GM21825 (cell line): ENCODE data around the gene PSMD1.

Experiments
- ATAC-seq: cut with Tn5 transposase; IDR thresholded peaks from one replicate; pipeline ENCODE4 v1.9.1; 2021; ENCODE audit warnings: mild to moderate bottlenecking, moderate library complexity; ENCODE audit not compliant: unreplicated experiment

PSMD1 gene

GRCh38 chr2:231034291-231034882 is 22.3 kb upstream of the PSMD1 start:
- no peak for ATAC-seq

DNA sequence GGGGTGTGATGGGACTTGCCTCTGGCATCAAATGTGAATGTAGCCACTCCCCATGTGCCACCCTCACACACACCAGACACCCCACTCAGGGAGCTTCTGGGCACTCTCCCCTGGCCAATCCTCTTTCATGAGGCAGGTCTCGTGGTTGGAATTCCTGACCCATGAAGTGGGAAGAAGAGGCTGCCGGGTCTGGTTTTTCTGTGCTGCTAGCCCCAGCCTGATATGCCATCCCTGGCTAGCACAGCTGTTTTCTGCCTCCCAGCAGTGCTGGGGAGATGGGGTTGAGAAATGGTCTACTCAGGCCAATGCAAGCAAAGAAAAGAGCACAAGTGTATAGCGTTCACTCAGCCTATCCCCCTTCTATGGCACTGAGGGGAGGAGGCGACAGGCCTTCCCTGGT is 20.5 kb upstream of the PSMD1 start:
- no peak for ATAC-seq

GRCh38 chr2:231036578-231037106 is 20.0 kb upstream of the PSMD1 start:
- ATAC-seq = no peak

GRCh38 chr2:231037202-231037730 is 19.4 kb upstream of the PSMD1 start, which contains the start of gene C2orf72:
Gene C2orf72 (plus strand): TSS chr2:231037523. CDS start chr2:231037566, 43 bp downstream.
- no peak for ATAC-seq

DNA sequence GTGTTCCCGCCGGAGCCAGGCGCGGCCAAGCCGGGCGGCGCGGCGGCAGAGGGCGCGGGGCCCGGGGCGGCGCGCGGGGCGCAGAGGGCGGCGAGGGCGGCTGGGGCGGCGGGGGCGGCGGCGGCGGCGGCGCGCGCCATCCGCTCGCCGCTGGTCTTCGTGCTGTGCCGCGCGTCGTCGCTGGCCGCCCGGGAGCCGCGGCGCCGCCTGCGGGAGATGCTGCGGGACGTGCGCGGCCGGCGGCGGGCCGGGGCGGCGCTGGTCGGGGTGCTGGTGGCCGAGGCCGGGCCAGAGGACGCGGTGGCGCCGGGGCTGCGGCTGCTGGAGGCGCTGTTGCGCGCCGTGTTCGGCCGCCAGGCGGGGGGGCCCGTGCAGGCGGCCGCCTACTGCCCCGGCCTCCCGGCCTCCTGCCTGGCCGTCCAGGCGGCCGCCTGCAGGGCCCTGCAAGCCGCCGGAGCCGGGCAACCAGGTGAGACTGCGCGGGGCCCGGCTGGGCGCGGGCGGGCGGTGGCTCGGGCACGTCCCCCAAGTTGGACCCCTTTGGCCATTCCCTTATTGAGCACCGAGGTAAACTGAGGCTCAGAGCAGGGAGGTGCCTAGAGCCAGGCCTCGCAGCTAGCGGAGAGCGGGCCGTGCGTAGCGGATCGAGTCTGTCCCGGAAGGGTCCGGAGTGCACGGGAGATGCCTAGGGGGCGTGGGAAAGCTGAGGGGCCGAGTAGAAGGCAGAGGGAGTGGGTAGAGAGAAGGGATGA is 18.8 kb upstream of the PSMD1 start:
- ATAC-seq = no peak

DNA sequence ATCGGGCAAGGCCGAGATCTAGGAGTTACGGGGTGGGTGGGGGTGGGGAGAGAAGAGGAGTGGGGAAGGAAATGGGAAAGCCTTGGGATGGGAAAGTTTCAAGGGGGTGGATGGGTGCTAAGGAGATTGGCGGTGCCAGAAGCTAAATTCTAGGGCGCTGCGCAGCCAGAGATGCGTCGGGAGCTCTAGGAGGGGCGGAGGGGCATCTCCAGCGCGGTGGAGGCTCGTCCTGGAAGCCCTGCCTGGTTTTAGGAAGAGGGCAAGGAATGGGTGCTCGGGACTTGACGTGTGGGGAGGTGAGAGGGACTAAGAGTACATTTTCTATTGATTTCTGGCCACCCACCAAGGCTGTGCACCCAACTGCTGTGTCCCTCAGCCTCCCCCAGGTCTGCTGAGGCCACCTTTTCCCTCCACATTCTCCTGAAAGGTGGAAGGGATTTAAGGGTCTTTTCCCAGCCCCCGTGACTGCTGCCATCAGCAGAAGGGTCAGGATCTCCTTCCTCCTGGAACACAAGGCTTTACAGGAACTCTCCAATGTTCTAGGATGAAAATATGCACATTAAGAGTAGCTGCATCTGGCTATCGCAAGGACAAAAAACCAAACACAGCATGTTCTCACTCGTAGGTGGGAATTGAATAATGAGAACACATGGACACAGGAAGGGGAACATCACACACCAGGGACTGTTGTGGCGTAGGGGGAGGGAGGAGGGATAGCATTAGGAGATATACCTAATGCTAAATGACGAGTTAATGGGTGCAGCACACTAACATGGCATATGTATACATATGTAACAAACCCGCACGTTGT is 18.0 kb upstream of the PSMD1 start:
- ATAC-seq = no peak

- no peak for ATAC-seq
Measured at GRCh38 chr2:231039294-231039664, 17.4 kb upstream of the PSMD1 start.

- ATAC-seq = no peak
Measured at GRCh38 chr2:231039821-231040364, 16.8 kb upstream of the PSMD1 start.

DNA sequence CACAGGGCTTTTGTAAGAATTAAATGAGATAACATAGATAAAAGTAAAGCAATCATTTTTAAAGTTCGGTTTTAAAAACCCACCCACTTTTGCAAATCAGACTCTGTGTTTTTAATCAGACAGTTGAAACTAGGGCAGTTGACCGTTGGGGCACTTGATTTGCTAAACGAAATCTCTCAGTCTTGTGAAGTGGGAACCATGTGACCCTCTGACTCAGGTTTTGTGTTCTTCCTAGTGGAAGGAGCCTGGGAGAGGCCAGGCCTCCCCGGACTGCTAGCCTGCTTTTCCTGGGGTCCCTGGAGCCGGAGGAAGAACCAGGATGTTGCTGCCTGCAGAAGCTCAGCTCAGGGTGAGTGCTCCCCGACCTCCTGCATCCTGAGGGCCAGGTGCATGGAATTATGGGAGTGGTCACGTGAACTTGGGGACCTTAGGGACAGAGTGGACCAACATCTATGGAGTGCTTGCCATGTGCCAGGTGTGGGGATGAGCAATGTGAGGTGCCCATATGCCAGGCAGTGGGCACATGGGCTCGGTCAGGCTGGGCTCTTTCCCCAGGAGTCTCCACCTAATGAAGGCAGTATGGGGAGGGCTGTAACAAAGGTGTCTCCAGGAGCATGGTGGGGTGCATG is 15.5 kb upstream of the PSMD1 start:
- ATAC-seq = no peak

DNA sequence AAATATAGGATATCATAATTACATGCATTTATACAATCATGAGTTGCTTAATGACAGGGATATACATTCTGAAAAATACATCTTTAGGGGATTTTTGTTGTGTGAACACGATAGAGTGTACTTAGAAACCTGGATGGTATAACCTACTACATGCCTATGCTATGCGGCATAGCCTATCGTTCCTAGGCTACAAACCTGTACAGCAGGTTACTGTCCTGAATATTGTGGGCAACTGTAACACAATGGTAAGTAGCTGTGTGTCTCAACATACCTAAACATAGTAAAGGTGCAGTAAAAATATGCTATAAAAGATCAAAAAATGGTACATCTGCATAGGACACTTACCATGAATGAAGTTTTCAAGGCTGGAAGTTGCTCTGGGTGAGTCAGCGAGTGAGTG is 12.9 kb upstream of the PSMD1 start:
- no peak for ATAC-seq

DNA sequence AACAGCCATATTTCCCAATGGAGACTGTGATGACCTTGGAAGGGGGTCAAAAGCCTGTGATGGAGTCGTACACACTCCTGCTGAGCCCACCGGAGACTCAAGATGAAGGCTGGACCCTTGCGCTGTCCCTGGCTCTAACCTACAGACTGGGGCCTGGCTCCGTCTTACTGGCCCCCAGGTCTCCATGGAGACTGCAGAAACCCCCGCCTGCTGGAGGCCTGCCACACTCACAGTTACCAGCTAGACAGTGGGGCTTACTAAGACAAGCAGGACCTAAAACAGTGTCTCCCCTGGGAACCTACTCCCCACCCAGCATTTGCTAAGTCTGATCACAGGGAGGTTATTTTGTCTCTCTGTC is 9.8 kb upstream of the PSMD1 start:
- no peak for ATAC-seq

DNA sequence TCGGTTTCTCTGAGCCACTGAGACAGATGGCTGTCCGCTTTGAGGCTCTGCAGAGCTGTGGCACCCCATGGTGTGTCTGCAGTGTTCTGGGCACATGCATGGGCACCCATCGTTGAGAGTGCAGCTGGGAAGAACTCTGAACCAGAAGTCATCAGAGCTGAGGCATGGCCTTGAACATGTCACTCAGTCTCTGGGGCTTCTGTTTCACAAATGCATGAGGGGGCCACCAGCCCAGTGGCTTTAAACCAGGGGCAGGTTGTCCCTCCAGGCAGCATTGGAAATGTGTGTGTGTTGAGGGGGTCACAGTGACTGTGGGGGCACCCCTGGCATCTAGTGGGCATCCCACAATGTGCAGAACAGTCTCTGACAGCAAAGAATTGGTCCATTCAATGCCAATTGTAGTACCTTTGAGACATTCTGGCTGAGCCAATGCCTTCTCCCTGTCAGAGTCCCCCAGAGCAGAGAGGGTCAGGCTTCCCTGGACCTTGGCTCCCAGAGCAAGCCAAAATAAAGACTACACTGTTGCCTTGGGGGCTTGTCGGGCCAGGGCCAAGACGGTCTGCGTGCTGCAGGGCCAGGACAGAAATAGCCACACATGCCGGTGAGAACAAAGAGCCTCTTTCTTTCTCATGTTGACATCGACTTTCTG is 9.3 kb upstream of the PSMD1 start:
- no peak for ATAC-seq

- ATAC-seq = no peak
Measured at GRCh38 chr2:231047923-231048915, 8.4 kb upstream of the PSMD1 start.

- no peak for ATAC-seq
Measured at GRCh38 chr2:231049286-231050017, 7.2 kb upstream of the PSMD1 start.

DNA sequence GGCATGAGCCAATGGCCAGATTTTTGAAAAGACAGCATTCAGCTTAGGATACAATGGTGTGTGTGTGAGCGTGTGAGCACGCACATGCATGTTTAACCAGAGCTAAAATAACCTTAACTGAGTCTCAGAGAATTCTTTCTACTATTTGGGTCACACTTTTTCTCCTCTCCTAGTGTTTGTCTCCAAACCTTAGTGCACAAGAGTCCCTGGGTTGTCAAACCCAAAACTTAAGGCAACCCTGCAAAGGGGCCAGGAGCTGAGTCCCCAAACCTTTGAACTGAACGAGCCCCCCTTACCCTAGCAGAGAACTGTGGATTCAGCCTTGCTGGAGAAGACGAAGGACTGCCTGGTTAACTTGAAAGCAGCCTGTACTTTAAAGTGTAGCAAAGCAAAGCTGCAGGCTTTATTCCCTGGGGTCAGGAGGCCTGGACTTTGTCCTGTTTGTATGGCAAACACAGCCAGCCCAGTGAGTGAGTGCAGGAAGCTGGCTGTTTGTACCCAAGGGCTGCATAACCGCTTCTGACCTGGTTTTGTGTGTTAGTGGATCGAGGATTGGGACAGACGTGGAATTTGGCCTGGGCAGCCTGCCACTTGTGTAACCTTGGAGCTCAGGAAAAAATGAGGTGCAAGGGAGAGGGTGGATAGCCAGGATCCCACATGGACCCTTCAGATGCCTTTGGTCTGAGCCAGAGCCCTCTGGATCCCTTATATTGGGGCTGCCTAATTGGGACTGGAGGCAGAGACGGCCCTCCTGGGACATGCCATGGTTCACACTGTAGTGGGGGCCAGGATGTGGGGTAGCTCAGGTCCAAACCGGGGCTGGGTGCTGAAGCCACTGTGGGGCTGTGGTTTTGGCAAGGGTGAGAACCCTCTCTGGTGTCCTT is 6.4 kb upstream of the PSMD1 start:
- no peak for ATAC-seq

GRCh38 chr2:231051116-231051515 is 5.6 kb upstream of the PSMD1 start:
- no peak for ATAC-seq
